MM.1S (cell line): ENCODE data around the gene GRM5.
"Not testable (repeated sequence)": the region's sequence is repeated elsewhere in the genome, so short reads cannot be mapped to it uniquely, and the experiment has no call there.

Source experiments
- EZH2 ChIP-seq: fragments of 300-600 bp; sonication (generic); optimal IDR thresholded peaks from 2 replicates; pipeline ENCODE3; 2017; ENCODE audit warnings: low read depth, mild to moderate bottlenecking, antibody characterized with exemption, low read length, mixed read lengths
- EZH2phosphoT487 ChIP-seq: fragments of 300-600 bp; sonication (generic); IDR thresholded peaks from 2 replicates; pipeline ENCODE4 v1.6.1; 2018; ENCODE audit warnings: antibody characterized with exemption, low read length
- TF ChIP-seq, protein P1 (sequence below): fragments of 300-600 bp; sonication (generic); IDR thresholded peaks from 2 replicates; pipeline ENCODE4 v1.5.1; 2016; ENCODE audit warnings: antibody characterized with exemption, low read length, mixed read lengths

- TF ChIP-seq, protein P1, sequence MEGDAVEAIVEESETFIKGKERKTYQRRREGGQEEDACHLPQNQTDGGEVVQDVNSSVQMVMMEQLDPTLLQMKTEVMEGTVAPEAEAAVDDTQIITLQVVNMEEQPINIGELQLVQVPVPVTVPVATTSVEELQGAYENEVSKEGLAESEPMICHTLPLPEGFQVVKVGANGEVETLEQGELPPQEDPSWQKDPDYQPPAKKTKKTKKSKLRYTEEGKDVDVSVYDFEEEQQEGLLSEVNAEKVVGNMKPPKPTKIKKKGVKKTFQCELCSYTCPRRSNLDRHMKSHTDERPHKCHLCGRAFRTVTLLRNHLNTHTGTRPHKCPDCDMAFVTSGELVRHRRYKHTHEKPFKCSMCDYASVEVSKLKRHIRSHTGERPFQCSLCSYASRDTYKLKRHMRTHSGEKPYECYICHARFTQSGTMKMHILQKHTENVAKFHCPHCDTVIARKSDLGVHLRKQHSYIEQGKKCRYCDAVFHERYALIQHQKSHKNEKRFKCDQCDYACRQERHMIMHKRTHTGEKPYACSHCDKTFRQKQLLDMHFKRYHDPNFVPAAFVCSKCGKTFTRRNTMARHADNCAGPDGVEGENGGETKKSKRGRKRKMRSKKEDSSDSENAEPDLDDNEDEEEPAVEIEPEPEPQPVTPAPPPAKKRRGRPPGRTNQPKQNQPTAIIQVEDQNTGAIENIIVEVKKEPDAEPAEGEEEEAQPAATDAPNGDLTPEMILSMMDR, result not testable (repeated sequence)
- not testable (repeated sequence) for TF ChIP-seq EZH2, EZH2phosphoT487
Measured at GRCh38 chr11:88901436-88901835, 164.3 kb downstream of the GRM5 start.
